Activated naive CD4-positive, alpha-beta T cell treated with anti-CD3 and anti-CD28 coated beads, Interleukin-2, amount 50 U/mL, for 24 hours (primary cell): ENCODE results near the gene HPS1.

Experiments used
- H3K27ac Mint-ChIP-seq: one replicate; pipeline ENCODE4 v1.8.0; 2021; ENCODE audit warnings: mild to moderate bottlenecking, mixed read lengths
- H3K27me3 Mint-ChIP-seq: one replicate; pipeline ENCODE4 v1.8.0; 2021; ENCODE audit warnings: mixed read lengths
- H3K36me3 Mint-ChIP-seq: one replicate; pipeline ENCODE4 v1.8.0; 2021; ENCODE audit warnings: mixed read lengths
- H3K4me1 Mint-ChIP-seq: one replicate; pipeline ENCODE4 v1.8.0; 2021; ENCODE audit warnings: mixed read lengths
- H3K4me3 Mint-ChIP-seq: one replicate; pipeline ENCODE4 v1.8.0; 2021; ENCODE audit warnings: mild to moderate bottlenecking, mixed read lengths
- H3K9me3 Mint-ChIP-seq: one replicate; pipeline ENCODE4 v1.8.0; 2021; ENCODE audit warnings: mixed read lengths

Gene HPS1

GRCh38 chr10:98411768-98412167 is 35.0 kb downstream of the HPS1 start:
- H3K27ac Mint-ChIP-seq, result no peak overlapping the region
- H3K36me3 Mint-ChIP-seq, result no peaks in the 10 kb centered on the region
- H3K27me3 Mint-ChIP-seq, result no peaks in the 10 kb centered on the region
- no peak overlapping the region for H3K4me3 Mint-ChIP-seq
- peaks cover 35% of the 10 kb centered on the region for H3K4me1 Mint-ChIP-seq
- H3K9me3 Mint-ChIP-seq, result no peaks in the 10 kb centered on the region

- H3K27ac Mint-ChIP-seq, result no peak overlapping the region
- H3K36me3 Mint-ChIP-seq, result no peaks in the 10 kb centered on the region
- no peaks in the 10 kb centered on the region for H3K27me3 Mint-ChIP-seq
- H3K4me1 Mint-ChIP-seq, result peaks cover 35% of the 10 kb centered on the region
- no peak overlapping the region for H3K4me3 Mint-ChIP-seq
- H3K9me3 Mint-ChIP-seq, result no peaks in the 10 kb centered on the region
Measured at GRCh38 chr10:98411166-98411565, 35.6 kb downstream of the HPS1 start.

- H3K27ac Mint-ChIP-seq, result no peak overlapping the region
- H3K36me3 Mint-ChIP-seq, result no peaks in the 10 kb centered on the region
- peaks cover 35% of the 10 kb centered on the region for H3K4me1 Mint-ChIP-seq
- no peak overlapping the region for H3K4me3 Mint-ChIP-seq
- H3K27me3 Mint-ChIP-seq, result no peaks in the 10 kb centered on the region
- H3K9me3 Mint-ChIP-seq, result no peaks in the 10 kb centered on the region
Measured at GRCh38 chr10:98410759-98411158, 36.0 kb downstream of the HPS1 start.

GRCh38 chr10:98410135-98410743 is 36.5 kb downstream of the HPS1 start:
- Mint-ChIP-seq H3K36me3 (no peaks in the 10 kb centered on the region), H3K27me3 (no peaks in the 10 kb centered on the region), H3K27ac (no peak overlapping the region), H3K4me1 (peaks cover 32% of the 10 kb centered on the region), H3K4me3 (no peak overlapping the region), H3K9me3 (no peaks in the 10 kb centered on the region)

- Mint-ChIP-seq H3K27ac (no peak overlapping the region), H3K36me3 (no peaks in the 10 kb centered on the region), H3K27me3 (no peaks in the 10 kb centered on the region), H3K9me3 (no peaks in the 10 kb centered on the region), H3K4me3 (no peak overlapping the region), H3K4me1 (peaks cover 17% of the 10 kb centered on the region)
Measured at GRCh38 chr10:98408799-98409198, 37.9 kb downstream of the HPS1 start.

- Mint-ChIP-seq H3K9me3 (no peaks in the 10 kb centered on the region), H3K4me3 (no peak overlapping the region), H3K27ac (no peak overlapping the region), H3K27me3 (no peaks in the 10 kb centered on the region), H3K36me3 (peaks cover 6% of the 10 kb centered on the region), H3K4me1 (peaks cover 10% of the 10 kb centered on the region)
Measured at GRCh38 chr10:98407744-98408241, 38.9 kb downstream of the HPS1 start.

- peaks cover 6% of the 10 kb centered on the region for H3K4me1 Mint-ChIP-seq
- no peaks in the 10 kb centered on the region for H3K9me3 Mint-ChIP-seq
- H3K4me3 Mint-ChIP-seq, result no peak overlapping the region
- peaks cover 11% of the 10 kb centered on the region for H3K36me3 Mint-ChIP-seq
- H3K27ac Mint-ChIP-seq, result no peak overlapping the region
- H3K27me3 Mint-ChIP-seq, result no peaks in the 10 kb centered on the region
Measured at GRCh38 chr10:98407017-98407743, 39.6 kb downstream of the HPS1 start.

GRCh38 chr10:98405422-98405821 is 41.3 kb downstream of the HPS1 start:
- Mint-ChIP-seq H3K27ac (no peak overlapping the region), H3K36me3 (peaks cover 12% of the 10 kb centered on the region), H3K4me1 (no peaks in the 10 kb centered on the region), H3K4me3 (no peak overlapping the region), H3K27me3 (no peaks in the 10 kb centered on the region), H3K9me3 (no peaks in the 10 kb centered on the region)

GRCh38 chr10:98404571-98405359 is 42.0 kb downstream of the HPS1 start:
- H3K4me1 Mint-ChIP-seq, result no peaks in the 10 kb centered on the region
- no peaks in the 10 kb centered on the region for H3K27me3 Mint-ChIP-seq
- no peak overlapping the region for H3K27ac Mint-ChIP-seq

GRCh38 chr10:98403812-98404504 is 42.8 kb downstream of the HPS1 start:
- H3K27me3 Mint-ChIP-seq, result no peaks in the 10 kb centered on the region
- no peaks in the 10 kb centered on the region for H3K9me3 Mint-ChIP-seq
- H3K4me1 Mint-ChIP-seq, result no peaks in the 10 kb centered on the region
- H3K4me3 Mint-ChIP-seq, result no peak overlapping the region
- H3K36me3 Mint-ChIP-seq, result peaks cover 12% of the 10 kb centered on the region
- H3K27ac Mint-ChIP-seq, result no peak overlapping the region

More at GRCh38 chr10:98404571-98405359, 42.0 kb downstream of the HPS1 start:
- Mint-ChIP-seq H3K4me3 (no peak overlapping the region), H3K9me3 (no peaks in the 10 kb centered on the region), H3K36me3 (peaks cover 12% of the 10 kb centered on the region)

GRCh38 chr10:98402931-98403718 is 43.6 kb downstream of the HPS1 start:
- no peaks in the 10 kb centered on the region for H3K9me3 Mint-ChIP-seq
- H3K4me3 Mint-ChIP-seq, result no peak overlapping the region
- peaks cover 12% of the 10 kb centered on the region for H3K36me3 Mint-ChIP-seq
- no peak overlapping the region for H3K27ac Mint-ChIP-seq
- H3K27me3 Mint-ChIP-seq, result no peaks in the 10 kb centered on the region
- no peaks in the 10 kb centered on the region for H3K4me1 Mint-ChIP-seq

- Mint-ChIP-seq H3K27me3 (no peaks in the 10 kb centered on the region), H3K4me3 (no peak overlapping the region)
Measured at GRCh38 chr10:98402478-98402877, 44.3 kb downstream of the HPS1 start.

GRCh38 chr10:98400482-98400881 is 46.3 kb downstream of the HPS1 start:
- Mint-ChIP-seq H3K36me3 (peaks cover 15% of the 10 kb centered on the region), H3K4me1 (no peaks in the 10 kb centered on the region), H3K9me3 (no peaks in the 10 kb centered on the region), H3K4me3 (no peak overlapping the region), H3K27me3 (no peaks in the 10 kb centered on the region), H3K27ac (no peak overlapping the region)

More at GRCh38 chr10:98402478-98402877, 44.3 kb downstream of the HPS1 start:
- no peaks in the 10 kb centered on the region for H3K4me1 Mint-ChIP-seq
- peaks cover 12% of the 10 kb centered on the region for H3K36me3 Mint-ChIP-seq
- no peaks in the 10 kb centered on the region for H3K9me3 Mint-ChIP-seq
- H3K27ac Mint-ChIP-seq, result no peak overlapping the region

- H3K36me3 Mint-ChIP-seq, result peaks cover 15% of the 10 kb centered on the region
- H3K9me3 Mint-ChIP-seq, result no peaks in the 10 kb centered on the region
- H3K27ac Mint-ChIP-seq, result no peak overlapping the region
- no peaks in the 10 kb centered on the region for H3K4me1 Mint-ChIP-seq
- H3K4me3 Mint-ChIP-seq, result no peak overlapping the region
- H3K27me3 Mint-ChIP-seq, result no peaks in the 10 kb centered on the region
Measured at GRCh38 chr10:98399784-98400183, 47.0 kb downstream of the HPS1 start.
